A673 (cell line): ENCODE data around the gene SCN1B.

Experiments
- CTCF ChIP-seq: fragments of 300-800, 200-600 bp; sonication (generic); conservative IDR thresholded peaks from 2 replicates; pipeline ENCODE4 v1.5.1; 2017; ENCODE audit warnings: low read depth, mild to moderate bottlenecking, antibody characterized with exemption, low read length, moderate library complexity, mixed read lengths
- EZH2 ChIP-seq: fragments of 200-600 bp; sonication (generic); IDR thresholded peaks from 2 replicates; pipeline ENCODE4 v1.6.1; 2017; ENCODE audit warnings: borderline replicate concordance, low read depth, mild to moderate bottlenecking, mixed read lengths, antibody characterized with exemption, low read length; ENCODE audit not compliant: poor library complexity, severe bottlenecking

- TF ChIP-seq CTCF = no peak
- TF ChIP-seq EZH2 = no peak
These were observed 45.7 kb downstream of the SCN1B start for GRCh38 chr19:35076026-35076370.
